Gastrocnemius medialis (tissue), 4 donors: ENCODE results near the gene MAP2K7.

ENCODE experiments used
- POLR2A ChIP-seq, 2 donors: fragments of 450-650 bp; IDR thresholded peaks; one replicate each; pipeline ENCODE4 v1.6.1; 2017; ENCODE audit warnings: antibody characterized with exemption in 2 of 2, mild to moderate bottlenecking in 2 of 2, moderate library complexity in 2 of 2
- TF ChIP-seq, protein P1 (sequence below), 5 experiments: fragments of 450-650 bp in 3 of 5; fragments of 200-600 bp in 2 of 5; sonication (generic) in 2 of 5; IDR thresholded peaks in 4 of 5; conservative IDR thresholded peaks in 1 of 5; 1 replicate in 4 of 5; 2 replicates in 1 of 5; pipeline ENCODE4 v1.5.1; 2016 to 2019; ENCODE audit warnings: antibody characterized with exemption in 5 of 5, mild to moderate bottlenecking in 3 of 5, moderate library complexity in 3 of 5

DNA sequence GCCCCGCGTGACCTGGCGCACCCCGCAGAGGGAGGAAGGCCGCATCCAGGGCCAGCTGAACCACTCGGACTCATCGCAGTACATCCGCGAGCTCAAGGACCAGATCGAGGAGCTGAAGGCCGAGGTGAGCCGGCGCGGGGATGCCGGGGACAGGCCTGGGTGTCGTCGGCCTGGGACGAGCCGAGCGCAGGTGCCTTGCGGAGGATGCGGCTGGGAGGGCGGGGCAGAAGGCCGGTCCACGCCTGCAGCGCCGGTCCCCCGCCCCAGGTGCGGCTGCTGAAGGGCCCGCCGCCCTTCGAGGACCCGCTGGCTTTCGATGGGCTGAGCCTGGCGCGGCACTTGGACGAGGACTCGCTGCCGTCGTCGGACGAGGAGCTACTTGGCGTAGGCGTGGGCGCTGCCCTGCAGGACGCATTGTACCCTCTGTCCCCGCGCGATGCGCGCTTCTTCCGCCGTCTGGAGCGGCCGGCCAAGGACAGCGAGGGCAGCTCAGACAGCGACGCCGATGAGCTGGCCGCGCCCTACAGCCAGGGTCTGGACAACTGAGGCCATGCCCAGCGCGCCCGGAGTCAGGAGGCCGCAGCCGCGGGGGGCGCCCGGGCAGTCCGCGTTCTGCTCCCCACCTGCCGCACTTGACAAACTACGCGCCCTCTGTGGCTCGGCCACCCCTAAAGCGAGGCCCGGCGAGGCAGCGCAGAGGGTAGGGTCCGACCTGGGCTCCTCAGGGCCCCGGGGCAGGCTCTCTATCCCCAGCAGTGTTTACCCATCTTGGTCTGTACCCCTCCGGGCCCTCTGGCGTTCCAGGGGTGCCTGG lies 40.3 kb upstream of the MAP2K7 start:
- TF ChIP-seq, protein P1, sequence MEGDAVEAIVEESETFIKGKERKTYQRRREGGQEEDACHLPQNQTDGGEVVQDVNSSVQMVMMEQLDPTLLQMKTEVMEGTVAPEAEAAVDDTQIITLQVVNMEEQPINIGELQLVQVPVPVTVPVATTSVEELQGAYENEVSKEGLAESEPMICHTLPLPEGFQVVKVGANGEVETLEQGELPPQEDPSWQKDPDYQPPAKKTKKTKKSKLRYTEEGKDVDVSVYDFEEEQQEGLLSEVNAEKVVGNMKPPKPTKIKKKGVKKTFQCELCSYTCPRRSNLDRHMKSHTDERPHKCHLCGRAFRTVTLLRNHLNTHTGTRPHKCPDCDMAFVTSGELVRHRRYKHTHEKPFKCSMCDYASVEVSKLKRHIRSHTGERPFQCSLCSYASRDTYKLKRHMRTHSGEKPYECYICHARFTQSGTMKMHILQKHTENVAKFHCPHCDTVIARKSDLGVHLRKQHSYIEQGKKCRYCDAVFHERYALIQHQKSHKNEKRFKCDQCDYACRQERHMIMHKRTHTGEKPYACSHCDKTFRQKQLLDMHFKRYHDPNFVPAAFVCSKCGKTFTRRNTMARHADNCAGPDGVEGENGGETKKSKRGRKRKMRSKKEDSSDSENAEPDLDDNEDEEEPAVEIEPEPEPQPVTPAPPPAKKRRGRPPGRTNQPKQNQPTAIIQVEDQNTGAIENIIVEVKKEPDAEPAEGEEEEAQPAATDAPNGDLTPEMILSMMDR (IDR thresholded peaks at IDR 0.05 in 4 of 5, conservative IDR thresholded peaks at IDR 0.05 in 1 of 5) = no peak
- TF ChIP-seq POLR2A (IDR thresholded peaks at IDR 0.05) = no peak
